Tibial nerve (tissue), 3 donors: ENCODE data around the gene CHRNG.

Experiments
- POLR2A ChIP-seq, 2 donors: fragments of 450-650 bp; IDR thresholded peaks; one replicate each; pipeline ENCODE4 v1.6.1; 2017; ENCODE audit warnings: antibody characterized with exemption in 2 of 2, mild to moderate bottlenecking in 2 of 2, moderate library complexity in 2 of 2
- TF ChIP-seq, protein P1 (sequence below), 5 experiments: fragments of 200-600 bp in 3 of 5; fragments of 450-650 bp in 2 of 5; sonication (generic) in 3 of 5; IDR thresholded peaks; one replicate each; pipeline ENCODE4 v1.5.1; 2016 to 2019; ENCODE audit warnings: antibody characterized with exemption in 5 of 5, mild to moderate bottlenecking in 3 of 5, moderate library complexity in 2 of 5

DNA sequence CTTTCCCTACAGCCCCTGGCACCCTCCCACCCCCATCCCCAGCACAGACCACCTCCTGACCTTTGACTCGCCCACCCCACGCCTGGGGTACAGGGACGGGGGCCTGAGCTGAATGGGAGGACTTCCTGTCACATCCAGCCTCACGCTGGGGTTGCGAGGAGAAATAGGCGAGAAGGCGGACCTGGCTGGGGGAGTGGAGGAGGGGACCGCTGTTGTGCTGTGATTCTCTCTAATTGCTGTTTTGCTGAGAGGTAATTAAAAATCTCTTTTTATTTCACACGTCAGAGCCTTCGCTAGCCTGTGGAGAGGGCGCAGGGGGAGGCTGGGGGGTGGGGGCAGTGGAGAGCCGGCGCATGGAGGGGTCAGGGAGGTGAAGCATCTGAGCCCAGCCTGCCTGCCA, 42.1 kb upstream of the CHRNG start:
- TF ChIP-seq, protein P1, sequence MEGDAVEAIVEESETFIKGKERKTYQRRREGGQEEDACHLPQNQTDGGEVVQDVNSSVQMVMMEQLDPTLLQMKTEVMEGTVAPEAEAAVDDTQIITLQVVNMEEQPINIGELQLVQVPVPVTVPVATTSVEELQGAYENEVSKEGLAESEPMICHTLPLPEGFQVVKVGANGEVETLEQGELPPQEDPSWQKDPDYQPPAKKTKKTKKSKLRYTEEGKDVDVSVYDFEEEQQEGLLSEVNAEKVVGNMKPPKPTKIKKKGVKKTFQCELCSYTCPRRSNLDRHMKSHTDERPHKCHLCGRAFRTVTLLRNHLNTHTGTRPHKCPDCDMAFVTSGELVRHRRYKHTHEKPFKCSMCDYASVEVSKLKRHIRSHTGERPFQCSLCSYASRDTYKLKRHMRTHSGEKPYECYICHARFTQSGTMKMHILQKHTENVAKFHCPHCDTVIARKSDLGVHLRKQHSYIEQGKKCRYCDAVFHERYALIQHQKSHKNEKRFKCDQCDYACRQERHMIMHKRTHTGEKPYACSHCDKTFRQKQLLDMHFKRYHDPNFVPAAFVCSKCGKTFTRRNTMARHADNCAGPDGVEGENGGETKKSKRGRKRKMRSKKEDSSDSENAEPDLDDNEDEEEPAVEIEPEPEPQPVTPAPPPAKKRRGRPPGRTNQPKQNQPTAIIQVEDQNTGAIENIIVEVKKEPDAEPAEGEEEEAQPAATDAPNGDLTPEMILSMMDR (IDR thresholded peaks at IDR 0.05): no peak
- TF ChIP-seq POLR2A (IDR thresholded peaks at IDR 0.05): no peak
